ENCODE data around the gene ANAPC13.

DNA sequence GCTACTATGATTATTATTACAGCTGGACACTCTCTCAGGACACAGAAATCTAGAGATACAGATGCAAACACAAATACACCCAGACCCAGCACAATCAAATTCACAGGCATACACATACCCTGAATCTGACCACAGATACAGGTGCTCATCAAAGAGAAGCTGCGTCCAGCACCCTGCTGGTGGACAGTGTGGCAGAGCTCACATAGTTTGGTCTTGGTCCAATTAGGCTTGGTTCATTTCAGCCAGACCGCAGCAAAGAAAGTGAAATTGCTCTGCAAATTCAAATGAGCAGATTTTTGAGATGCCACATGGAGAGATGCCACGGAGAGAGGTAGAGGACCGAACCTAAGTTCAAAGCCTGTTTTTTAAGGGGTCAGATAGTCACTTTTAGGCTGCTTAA is 55.6 kb downstream of the ANAPC13 start:
- TF ChIP-seq, protein P1, sequence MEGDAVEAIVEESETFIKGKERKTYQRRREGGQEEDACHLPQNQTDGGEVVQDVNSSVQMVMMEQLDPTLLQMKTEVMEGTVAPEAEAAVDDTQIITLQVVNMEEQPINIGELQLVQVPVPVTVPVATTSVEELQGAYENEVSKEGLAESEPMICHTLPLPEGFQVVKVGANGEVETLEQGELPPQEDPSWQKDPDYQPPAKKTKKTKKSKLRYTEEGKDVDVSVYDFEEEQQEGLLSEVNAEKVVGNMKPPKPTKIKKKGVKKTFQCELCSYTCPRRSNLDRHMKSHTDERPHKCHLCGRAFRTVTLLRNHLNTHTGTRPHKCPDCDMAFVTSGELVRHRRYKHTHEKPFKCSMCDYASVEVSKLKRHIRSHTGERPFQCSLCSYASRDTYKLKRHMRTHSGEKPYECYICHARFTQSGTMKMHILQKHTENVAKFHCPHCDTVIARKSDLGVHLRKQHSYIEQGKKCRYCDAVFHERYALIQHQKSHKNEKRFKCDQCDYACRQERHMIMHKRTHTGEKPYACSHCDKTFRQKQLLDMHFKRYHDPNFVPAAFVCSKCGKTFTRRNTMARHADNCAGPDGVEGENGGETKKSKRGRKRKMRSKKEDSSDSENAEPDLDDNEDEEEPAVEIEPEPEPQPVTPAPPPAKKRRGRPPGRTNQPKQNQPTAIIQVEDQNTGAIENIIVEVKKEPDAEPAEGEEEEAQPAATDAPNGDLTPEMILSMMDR (IDR thresholded peaks at IDR 0.05 in 2 of 3, conservative IDR thresholded peaks at IDR 0.05 in 1 of 3; ENCODE audit: borderline replicate concordance in 1 of 3, insufficient read depth in 1 of 3, low read depth in 2 of 3, low read length in 2 of 3), result no peak
- TF ChIP-seq POLR2AphosphoS5 (IDR thresholded peaks at IDR 0.05; ENCODE audit: low read depth, low read length) (no peak), POLR2A (IDR thresholded peaks at IDR 0.05; ENCODE audit: borderline replicate concordance, extremely low read depth, insufficient read depth, insufficient read length) (no peak), EZH2 (IDR thresholded peaks at IDR 0.05) (no peak), ZNF274 (IDR thresholded peaks at IDR 0.05; ENCODE audit: low read depth, low read length) (no peak), EZH2phosphoT487 (IDR thresholded peaks at IDR 0.05; ENCODE audit: borderline replicate concordance) (no peak)
- TF ChIP-seq, protein P2, sequence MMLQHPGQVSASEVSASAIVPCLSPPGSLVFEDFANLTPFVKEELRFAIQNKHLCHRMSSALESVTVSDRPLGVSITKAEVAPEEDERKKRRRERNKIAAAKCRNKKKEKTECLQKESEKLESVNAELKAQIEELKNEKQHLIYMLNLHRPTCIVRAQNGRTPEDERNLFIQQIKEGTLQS (IDR thresholded peaks at IDR 0.05), result no peak

Measured in HCT116 (cell line).